ENCODE results near the gene HMGA1. TPM values are rescaled to one million over a fixed set of nuclear protein-coding genes. Genes with fewer than 3 reads are reported as not detected.
A peak's percentile ranks its signal among the peaks of the same experiment; 100 is the strongest.

Gene HMGA1
- total RNA-seq, 6 experiments from 2014 or later, result 7.9 to 23.6 (median 14.8) TPM

- DNase-seq (peak in 1 of 3 donors; percentile 48), ATAC-seq (no peak)
- intact Hi-C loops (cut with DNase I), result loop anchor here (5.0 to 10.0 kb wide), 2 partner anchors 168 to 171 kb away; no protein-coding TSS in a partner anchor
- no peaks in the 10 kb centered on the region for H3K36me3 ChIP-seq
- no peak overlapping the region for H3K4me3 ChIP-seq
- H3K9me3 ChIP-seq, result no peaks in the 10 kb centered on the region
- H3K27me3 ChIP-seq, result no peaks in the 10 kb centered on the region
- 46% methylated on average over 2 of the region's 8 CpGs for WGBS (ENCODE audit: insufficient coverage, low coverage, low lambda C conversion rate, missing lambda C conversion rate)
- TF ChIP-seq POLR2A (IDR thresholded peaks at IDR 0.05), result no peak
- TF ChIP-seq, protein P1, sequence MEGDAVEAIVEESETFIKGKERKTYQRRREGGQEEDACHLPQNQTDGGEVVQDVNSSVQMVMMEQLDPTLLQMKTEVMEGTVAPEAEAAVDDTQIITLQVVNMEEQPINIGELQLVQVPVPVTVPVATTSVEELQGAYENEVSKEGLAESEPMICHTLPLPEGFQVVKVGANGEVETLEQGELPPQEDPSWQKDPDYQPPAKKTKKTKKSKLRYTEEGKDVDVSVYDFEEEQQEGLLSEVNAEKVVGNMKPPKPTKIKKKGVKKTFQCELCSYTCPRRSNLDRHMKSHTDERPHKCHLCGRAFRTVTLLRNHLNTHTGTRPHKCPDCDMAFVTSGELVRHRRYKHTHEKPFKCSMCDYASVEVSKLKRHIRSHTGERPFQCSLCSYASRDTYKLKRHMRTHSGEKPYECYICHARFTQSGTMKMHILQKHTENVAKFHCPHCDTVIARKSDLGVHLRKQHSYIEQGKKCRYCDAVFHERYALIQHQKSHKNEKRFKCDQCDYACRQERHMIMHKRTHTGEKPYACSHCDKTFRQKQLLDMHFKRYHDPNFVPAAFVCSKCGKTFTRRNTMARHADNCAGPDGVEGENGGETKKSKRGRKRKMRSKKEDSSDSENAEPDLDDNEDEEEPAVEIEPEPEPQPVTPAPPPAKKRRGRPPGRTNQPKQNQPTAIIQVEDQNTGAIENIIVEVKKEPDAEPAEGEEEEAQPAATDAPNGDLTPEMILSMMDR (IDR thresholded peaks at IDR 0.05), result peak; percentile 25 to 43 (median 28)
- H3K27ac ChIP-seq, result no peak overlapping the region
- peaks cover 0 to 12% (median 0%) of the 10 kb centered on the region in 4 donors for H3K4me1 ChIP-seq
Measured at GRCh38 chr6:34246563-34247391, 10.1 kb downstream of the HMGA1 start.

- Histone ChIP-seq H3K4me1 (peaks cover 0 to 12% (median 0%) of the 10 kb centered on the region in 4 donors), H3K27ac (peak overlapping the region in 2 of 3 donors; percentile 87 to 92), H3K36me3 (no peaks in the 10 kb centered on the region), H3K27me3 (no peaks in the 10 kb centered on the region), H3K4me3 (peak overlapping the region in 1 of 3 donors; percentile 84), H3K9me3 (no peaks in the 10 kb centered on the region)
- ATAC-seq, result no peak
- WGBS (ENCODE audit: insufficient coverage, low coverage, low lambda C conversion rate, missing lambda C conversion rate), result 48% methylated on average over 2 of the region's 6 CpGs
- no peak for DNase-seq
- intact Hi-C loops (cut with DNase I), result loop anchor here (5.0 to 10.0 kb wide), 2 partner anchors 167 to 170 kb away; no protein-coding TSS in a partner anchor
- TF ChIP-seq, protein P1 (IDR thresholded peaks at IDR 0.05), result no peak
- TF ChIP-seq POLR2A (IDR thresholded peaks at IDR 0.05), result no peak
Measured at GRCh38 chr6:34247481-34248197, 11.0 kb downstream of the HMGA1 start.

DNA sequence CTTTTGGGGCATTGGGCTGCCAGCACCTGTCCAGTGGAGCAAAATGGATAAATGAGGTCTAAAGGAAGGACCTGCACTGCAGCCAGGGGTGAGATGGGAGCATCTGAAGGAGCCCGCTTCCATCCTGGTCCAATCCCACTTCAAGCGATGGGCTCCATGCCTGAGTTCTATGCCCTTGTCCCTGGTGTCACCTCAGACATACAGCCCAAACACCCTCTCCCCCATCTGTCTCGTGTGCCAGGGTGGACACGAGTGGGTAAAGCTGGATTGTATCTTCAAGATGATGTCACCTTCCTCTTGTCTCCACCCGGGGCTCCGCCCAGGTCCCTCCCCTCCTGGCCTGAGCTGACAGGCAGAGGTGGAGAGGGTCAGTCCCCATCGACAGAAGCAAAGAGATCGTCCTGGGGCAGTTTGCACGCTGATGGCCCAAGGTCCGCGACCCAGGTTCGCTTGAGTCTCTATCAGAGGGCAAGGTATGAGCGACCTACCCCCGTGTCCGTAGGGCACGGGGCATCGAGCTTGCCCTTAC, 11.6 kb downstream of the HMGA1 start:
- Histone ChIP-seq H3K27ac (peak overlapping the region; percentile 84 to 92 (median 87)), H3K4me1 (peaks cover 0 to 12% (median 0%) of the 10 kb centered on the region in 4 donors), H3K9me3 (no peaks in the 10 kb centered on the region), H3K27me3 (no peaks in the 10 kb centered on the region), H3K4me3 (peak overlapping the region; percentile 64 to 84 (median 66)), H3K36me3 (no peaks in the 10 kb centered on the region)
- DNase-seq, result peak; percentile 78 to 85 (median 81)
- ATAC-seq, result peak; percentile 55 to 61 (median 58)
- TF ChIP-seq, protein P1 (IDR thresholded peaks at IDR 0.05), result no peak
- TF ChIP-seq POLR2A (IDR thresholded peaks at IDR 0.05), result no peak
- intact Hi-C loops (cut with DNase I), result loop anchor here (5.0 to 10.0 kb wide), 2 partner anchors 167 to 169 kb away; no protein-coding TSS in a partner anchor
- 38% methylated on average over 5 of the region's 17 CpGs for WGBS (ENCODE audit: insufficient coverage, low coverage, low lambda C conversion rate, missing lambda C conversion rate)

GRCh38 chr6:34248727-34249468, 12.2 kb downstream of the HMGA1 start, which contains the start of gene SMIM29:
TSS of gene SMIM29 (minus strand) at chr6:34249006. CDS start at chr6:34247791, 1,215 bp downstream.
- no peaks in the 10 kb centered on the region for H3K27me3 ChIP-seq
- DNase-seq, result peak; percentile 98 to 99 (median 99)
- TF ChIP-seq, protein P1 (IDR thresholded peaks at IDR 0.05), result peak; percentile 90 to 97 (median 93)
- TF ChIP-seq POLR2A (IDR thresholded peaks at IDR 0.05), result peak; percentile 80
- H3K36me3 ChIP-seq, result no peaks in the 10 kb centered on the region
- 0% methylated on average over 19 of the region's 79 CpGs for WGBS (ENCODE audit: insufficient coverage, low coverage, low lambda C conversion rate, missing lambda C conversion rate)
- H3K27ac ChIP-seq, result peak within 1 kb of the TSS; percentile 84 to 92 (median 87)
- ATAC-seq, result peak; percentile 86 to 96 (median 94)
- H3K4me1 ChIP-seq, result peaks cover 0 to 12% (median 0%) of the 10 kb centered on the region in 4 donors
- H3K4me3 ChIP-seq, result peak within 1 kb of the TSS; percentile 64 to 84 (median 66)
- intact Hi-C loops (cut with DNase I), result loop anchor here (5.0 to 10.0 kb wide), 2 partner anchors 166 to 168 kb away; no protein-coding TSS in a partner anchor
- no peaks in the 10 kb centered on the region for H3K9me3 ChIP-seq

All from right lobe of liver (tissue), 6 donors.